ENCODE measurements around the gene RNF41.

GRCh38 chr12:56256326-56256960 lies 34.7 kb upstream of the RNF41 start:
- TF ChIP-seq POLR2AphosphoS5 (IDR thresholded peaks at IDR 0.05; ENCODE audit: low read depth, low read length) = no peak
- no peak for TF ChIP-seq TAF1 (IDR thresholded peaks at IDR 0.05; ENCODE audit: borderline replicate concordance, low read depth, low read length)
- TF ChIP-seq POLR2A (IDR thresholded peaks at IDR 0.05; ENCODE audit: low read depth, low read length) = no peak
